CD14-positive monocyte (primary cell): ENCODE measurements around the gene GPAT3. TPM values are rescaled to one million over a fixed set of nuclear protein-coding genes. Genes with fewer than 3 reads are reported as not detected.

Source experiments
- DNase-seq, 3 donors: peaks; one replicate each; pipeline ENCODE4 v3.0.0-alpha.2; 2011 to 2022
- H2AFZ ChIP-seq: 2 replicates; pipeline ENCODE4 v1.6.0; 2012; ENCODE audit warnings: mild to moderate bottlenecking, low read depth, low read length, inconsistent platforms; ENCODE audit not compliant: insufficient read depth, poor library complexity, severe bottlenecking
- H3K27ac ChIP-seq, 2 donors: 1 replicate in 1 of 2; 2 replicates in 1 of 2; pipeline ENCODE4 v1.5.1; 2012 to 2013; ENCODE audit warnings: low read length in 2 of 2, control low read depth in 1 of 2, inconsistent platforms in 1 of 2, low read depth in 1 of 2, mild to moderate bottlenecking in 1 of 2
- H3K27me3 ChIP-seq, 2 donors: one replicate each; pipeline versions ENCODE4 v1.6.0 to v1.6.1; 2011 to 2013; ENCODE audit warnings: low read length in 2 of 2; ENCODE audit not compliant: control insufficient read depth in 2 of 2, insufficient read depth in 2 of 2
- H3K36me3 ChIP-seq, 2 donors: replicated peaks in 1 of 2; 1 replicate in 1 of 2; 2 replicates in 1 of 2; pipeline versions ENCODE4 v1.5.1 to v1.6.1; 2012 to 2013; ENCODE audit warnings: low read length in 2 of 2, control low read depth in 1 of 2, inconsistent platforms in 1 of 2, mild to moderate bottlenecking in 1 of 2; ENCODE audit not compliant: insufficient read depth in 2 of 2, control insufficient read depth in 1 of 2
- H3K4me1 ChIP-seq, 2 donors: 1 replicate in 1 of 2; 2 replicates in 1 of 2; pipeline versions ENCODE4 v1.5.1 to v1.6.1; 2012 to 2013; ENCODE audit warnings: low read length in 2 of 2, control low read depth in 1 of 2, inconsistent platforms in 1 of 2, mild to moderate bottlenecking in 1 of 2, moderate library complexity in 1 of 2; ENCODE audit not compliant: insufficient read depth in 2 of 2, control insufficient read depth in 1 of 2
- H3K4me2 ChIP-seq: replicated peaks from 2 replicates; pipeline ENCODE3; 2012; ENCODE audit warnings: low read length, moderate library complexity, mild to moderate bottlenecking; ENCODE audit not compliant: poor library complexity, severe bottlenecking; ENCODE audit errors: extremely low read depth
- H3K4me3 ChIP-seq, 3 experiments: fragments of 200-600 bp in 1 of 3; sonication (generic) in 1 of 3; replicated peaks in 1 of 3; 1 replicate in 2 of 3; 2 replicates in 1 of 3; pipeline ENCODE4 v1.5.1; 2011 to 2013; ENCODE audit warnings: low read length in 3 of 3, mild to moderate bottlenecking in 3 of 3, control low read depth in 2 of 3, low read depth in 2 of 3, inconsistent platforms in 1 of 3, moderate library complexity in 1 of 3
- H3K79me2 ChIP-seq: 2 replicates; pipeline ENCODE4 v1.6.0; 2012; ENCODE audit warnings: mild to moderate bottlenecking, control low read depth, inconsistent platforms, low read length, moderate library complexity; ENCODE audit not compliant: insufficient read depth
- H3K9ac ChIP-seq: 2 replicates; pipeline ENCODE4 v1.6.0; 2017; ENCODE audit warnings: low read length, mild to moderate bottlenecking; ENCODE audit not compliant: insufficient read depth, poor library complexity, severe bottlenecking
- H3K9me3 ChIP-seq, 2 donors: replicated peaks in 1 of 2; 1 replicate in 1 of 2; 2 replicates in 1 of 2; pipeline versions ENCODE4 v1.5.1 to v1.6.1; 2012 to 2013; ENCODE audit warnings: low read length in 2 of 2, control low read depth in 1 of 2; ENCODE audit not compliant: control insufficient read depth in 1 of 2, insufficient read depth in 1 of 2
- H4K20me1 ChIP-seq: 2 replicates; pipeline ENCODE4 v1.6.0; 2012; ENCODE audit warnings: mild to moderate bottlenecking, low read length, control low read depth, moderate library complexity; ENCODE audit not compliant: insufficient read depth
- H3K27ac Mint-ChIP-seq, 7 donors: one replicate each; pipeline ENCODE4 v1.8.0; 2020; ENCODE audit warnings: mild to moderate bottlenecking in 7 of 7, mixed read lengths in 7 of 7, moderate library complexity in 6 of 7, inconsistent platforms in 2 of 7
- H3K27me3 Mint-ChIP-seq, 3 donors: one replicate each; pipeline ENCODE4 v1.8.0; 2021 to 2022; ENCODE audit warnings: low read depth in 3 of 3, mild to moderate bottlenecking in 3 of 3, mixed read lengths in 3 of 3, moderate library complexity in 3 of 3, inconsistent platforms in 1 of 3
- H3K36me3 Mint-ChIP-seq, 2 donors: one replicate each; pipeline ENCODE4 v1.8.0; 2020; ENCODE audit warnings: mixed read lengths in 2 of 2, inconsistent platforms in 1 of 2, mild to moderate bottlenecking in 1 of 2
- H3K4me1 Mint-ChIP-seq: one replicate; pipeline ENCODE4 v1.8.0; 2020; ENCODE audit warnings: mild to moderate bottlenecking, mixed read lengths
- H3K4me3 Mint-ChIP-seq, 2 donors: one replicate each; pipeline ENCODE4 v1.8.0; 2020; ENCODE audit warnings: mild to moderate bottlenecking in 2 of 2, mixed read lengths in 2 of 2, moderate library complexity in 1 of 2
- H3K9me3 Mint-ChIP-seq, 7 donors: one replicate each; pipeline ENCODE4 v1.8.0; 2020 to 2022; ENCODE audit warnings: mixed read lengths in 7 of 7, mild to moderate bottlenecking in 6 of 7, moderate library complexity in 6 of 7, inconsistent platforms in 2 of 7
- WGBS: methylation state at CpG from one replicate; pipeline ENCODE4 v1.1.5; 2013; ENCODE audit warnings: missing lambda C conversion rate; ENCODE audit not compliant: insufficient coverage; 5-methylcytosine and 5-hydroxymethylcytosine counted together
- intact Hi-C, 2 donors: fragments of 100-400 bp; cut with micrococcal nuclease; formaldehyde crosslinking; loops; one replicate each; pipeline versions ENCODE4 v1.15.0 to v1.15.1; 2023
- polyA plus RNA-seq, 3 donors: library from polyadenylated mRNA; depleted of rRNA in 1 of 3; unstranded in 2 of 3; stranded (reverse) in 1 of 3; fragments of 300-500 nt in 2 of 3; fragments of >200 nt in 1 of 3; fragmentation: Illumina TruSeq in 2 of 3; gene quantifications; 1 replicate in 2 of 3; 2 replicates in 1 of 3; pipeline ENCODE4 v1.2.3, GENCODE V29; 2012 to 2021
- TF ChIP-seq, protein P1 (sequence below): fragments of 200-600 bp; IDR thresholded peaks from one replicate; pipeline ENCODE4 v1.8.0; 2022; ENCODE audit warnings: antibody characterized with exemption, mild to moderate bottlenecking

GPAT3 gene
- polyA plus RNA-seq, 3 donors = 20.9 to 46.2 (median 44.2) TPM

- TF ChIP-seq, protein P1, sequence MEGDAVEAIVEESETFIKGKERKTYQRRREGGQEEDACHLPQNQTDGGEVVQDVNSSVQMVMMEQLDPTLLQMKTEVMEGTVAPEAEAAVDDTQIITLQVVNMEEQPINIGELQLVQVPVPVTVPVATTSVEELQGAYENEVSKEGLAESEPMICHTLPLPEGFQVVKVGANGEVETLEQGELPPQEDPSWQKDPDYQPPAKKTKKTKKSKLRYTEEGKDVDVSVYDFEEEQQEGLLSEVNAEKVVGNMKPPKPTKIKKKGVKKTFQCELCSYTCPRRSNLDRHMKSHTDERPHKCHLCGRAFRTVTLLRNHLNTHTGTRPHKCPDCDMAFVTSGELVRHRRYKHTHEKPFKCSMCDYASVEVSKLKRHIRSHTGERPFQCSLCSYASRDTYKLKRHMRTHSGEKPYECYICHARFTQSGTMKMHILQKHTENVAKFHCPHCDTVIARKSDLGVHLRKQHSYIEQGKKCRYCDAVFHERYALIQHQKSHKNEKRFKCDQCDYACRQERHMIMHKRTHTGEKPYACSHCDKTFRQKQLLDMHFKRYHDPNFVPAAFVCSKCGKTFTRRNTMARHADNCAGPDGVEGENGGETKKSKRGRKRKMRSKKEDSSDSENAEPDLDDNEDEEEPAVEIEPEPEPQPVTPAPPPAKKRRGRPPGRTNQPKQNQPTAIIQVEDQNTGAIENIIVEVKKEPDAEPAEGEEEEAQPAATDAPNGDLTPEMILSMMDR = no peak
- Histone ChIP-seq H3K4me2 (no peak overlapping the region), H3K4me1 (peaks cover 25 to 28% of the 10 kb centered on the region in 2 donors), H3K4me3 (no peak overlapping the region), H3K79me2 (no peaks in the 10 kb centered on the region), H3K9me3 (peaks cover 31 to 42% of the 10 kb centered on the region in 2 donors), H4K20me1 (no peaks in the 10 kb centered on the region), H3K27ac (no peak overlapping the region), H3K27me3 (no peaks in the 10 kb centered on the region), H3K9ac (no peak overlapping the region), H2AFZ (no peak overlapping the region), H3K36me3 (no peaks in the 10 kb centered on the region)
- Mint-ChIP-seq H3K36me3 (peaks cover 14 to 26% of the 10 kb centered on the region in 2 donors), H3K27ac (no peak overlapping the region), H3K9me3 (peaks cover 31 to 45% (median 42%) of the 10 kb centered on the region in 7 donors), H3K27me3 (peaks cover 2 to 4% (median 3%) of the 10 kb centered on the region in 3 donors), H3K4me3 (peak overlapping the region in 1 of 2 donors; percentile 18), H3K4me1 (peaks cover 29% of the 10 kb centered on the region)
- no peak for DNase-seq
- WGBS = 68% methylated on average over 3 of the region's 6 CpGs
- intact Hi-C loops = no loop called here
These were observed 81.6 kb downstream of the GPAT3 start for GRCh38 chr4:83617371-83618035.

DNA sequence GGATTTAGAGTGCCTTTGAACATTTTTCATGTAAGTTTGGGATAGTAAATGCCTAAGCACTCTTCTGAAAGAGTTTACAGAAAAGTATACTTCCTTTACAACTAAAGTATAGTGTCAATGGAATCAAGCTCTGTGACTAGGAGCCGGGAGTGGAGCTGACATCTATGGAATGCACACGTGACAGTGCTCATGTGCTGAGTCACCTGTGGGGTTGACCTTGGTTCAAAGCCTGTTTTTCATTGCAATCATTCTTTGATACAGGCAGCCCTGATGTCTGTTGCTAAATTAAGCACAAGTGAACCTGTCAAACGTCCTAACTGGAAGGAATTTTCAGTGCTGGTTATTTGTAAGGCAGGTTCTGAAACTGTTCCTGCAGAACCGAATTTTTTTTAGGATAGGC lies 82.5 kb downstream of the GPAT3 start:
- peaks cover 2 to 4% (median 3%) of the 10 kb centered on the region in 3 donors for H3K27me3 Mint-ChIP-seq
- Histone ChIP-seq H3K4me3 (peak overlapping the region in 1 of 3 experiments; percentile 52), H3K36me3 (no peaks in the 10 kb centered on the region), H3K4me2 (peak overlapping the region; percentile 66), H3K79me2 (no peaks in the 10 kb centered on the region), H3K27ac (no peak overlapping the region), H3K4me1 (peaks cover 25 to 28% of the 10 kb centered on the region in 2 donors), H3K9ac (no peak overlapping the region), H3K9me3 (peaks cover 39 to 40% of the 10 kb centered on the region in 2 donors), H3K27me3 (no peaks in the 10 kb centered on the region), H4K20me1 (no peaks in the 10 kb centered on the region), H2AFZ (no peak overlapping the region)
- peak in 1 of 3 donors; percentile 24 for DNase-seq
- H3K4me3 Mint-ChIP-seq = no peak overlapping the region
- H3K36me3 Mint-ChIP-seq = peaks cover 14 to 33% of the 10 kb centered on the region in 2 donors
- peaks cover 32 to 45% (median 42%) of the 10 kb centered on the region in 7 donors for H3K9me3 Mint-ChIP-seq
- 4% methylated on average over 4 of the region's 4 CpGs for WGBS
- peaks cover 29% of the 10 kb centered on the region for H3K4me1 Mint-ChIP-seq
- H3K27ac Mint-ChIP-seq = no peak overlapping the region
- intact Hi-C loops = no loop called here
- TF ChIP-seq, protein P1 = no peak
